PFSK-1 (cell line): ENCODE results near the gene C11orf91.

Experiments used
- POLR2AphosphoS5 ChIP-seq: IDR thresholded peaks from 2 replicates; pipeline ENCODE4 v1.6.1; 2012; ENCODE audit warnings: low read depth, mild to moderate bottlenecking, control low read depth, low read length, moderate library complexity
- TAF1 ChIP-seq: IDR thresholded peaks from 2 replicates; pipeline ENCODE4 v1.6.1; 2012; ENCODE audit warnings: low read length, control low read depth, borderline replicate concordance; ENCODE audit not compliant: insufficient read depth
- TF ChIP-seq, protein P1 (sequence below), 2 experiments: IDR thresholded peaks; 2 replicates each; pipeline versions ENCODE4 v1.6.1 to v1.8.0; 2011 to 2012; ENCODE audit warnings: low read depth in 2 of 2, low read length in 2 of 2, control low read depth in 1 of 2, inconsistent platforms in 1 of 2, mild to moderate bottlenecking in 1 of 2, moderate library complexity in 1 of 2; ENCODE audit not compliant: insufficient read depth in 1 of 2

DNA sequence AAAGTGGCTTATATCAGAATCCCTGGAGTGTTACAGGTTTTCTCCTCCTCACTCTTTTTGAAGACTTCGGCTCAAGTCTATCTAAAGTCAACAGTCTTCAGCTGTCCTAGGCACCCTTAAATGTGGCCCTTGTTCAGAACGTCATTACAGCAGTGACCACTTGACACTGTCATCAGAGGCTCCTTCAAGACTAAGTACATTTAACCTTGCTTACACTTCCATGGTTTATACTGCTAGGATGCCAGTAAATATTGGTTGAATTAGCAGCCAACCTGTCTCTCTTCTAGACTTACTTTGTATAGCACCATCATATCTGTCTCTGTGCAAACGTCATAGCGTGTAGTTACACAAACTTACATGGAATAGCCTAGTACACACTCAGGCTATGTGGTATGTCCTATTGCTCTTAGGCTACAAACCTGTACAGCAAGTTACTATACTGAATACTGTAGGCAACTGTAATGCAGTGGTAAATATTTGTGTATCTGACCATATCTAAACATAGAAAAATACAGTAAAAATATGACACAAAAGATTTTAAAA, 13.3 kb upstream of the C11orf91 start:
- TF ChIP-seq POLR2AphosphoS5 (no peak), TAF1 (no peak)
- TF ChIP-seq, protein P1, sequence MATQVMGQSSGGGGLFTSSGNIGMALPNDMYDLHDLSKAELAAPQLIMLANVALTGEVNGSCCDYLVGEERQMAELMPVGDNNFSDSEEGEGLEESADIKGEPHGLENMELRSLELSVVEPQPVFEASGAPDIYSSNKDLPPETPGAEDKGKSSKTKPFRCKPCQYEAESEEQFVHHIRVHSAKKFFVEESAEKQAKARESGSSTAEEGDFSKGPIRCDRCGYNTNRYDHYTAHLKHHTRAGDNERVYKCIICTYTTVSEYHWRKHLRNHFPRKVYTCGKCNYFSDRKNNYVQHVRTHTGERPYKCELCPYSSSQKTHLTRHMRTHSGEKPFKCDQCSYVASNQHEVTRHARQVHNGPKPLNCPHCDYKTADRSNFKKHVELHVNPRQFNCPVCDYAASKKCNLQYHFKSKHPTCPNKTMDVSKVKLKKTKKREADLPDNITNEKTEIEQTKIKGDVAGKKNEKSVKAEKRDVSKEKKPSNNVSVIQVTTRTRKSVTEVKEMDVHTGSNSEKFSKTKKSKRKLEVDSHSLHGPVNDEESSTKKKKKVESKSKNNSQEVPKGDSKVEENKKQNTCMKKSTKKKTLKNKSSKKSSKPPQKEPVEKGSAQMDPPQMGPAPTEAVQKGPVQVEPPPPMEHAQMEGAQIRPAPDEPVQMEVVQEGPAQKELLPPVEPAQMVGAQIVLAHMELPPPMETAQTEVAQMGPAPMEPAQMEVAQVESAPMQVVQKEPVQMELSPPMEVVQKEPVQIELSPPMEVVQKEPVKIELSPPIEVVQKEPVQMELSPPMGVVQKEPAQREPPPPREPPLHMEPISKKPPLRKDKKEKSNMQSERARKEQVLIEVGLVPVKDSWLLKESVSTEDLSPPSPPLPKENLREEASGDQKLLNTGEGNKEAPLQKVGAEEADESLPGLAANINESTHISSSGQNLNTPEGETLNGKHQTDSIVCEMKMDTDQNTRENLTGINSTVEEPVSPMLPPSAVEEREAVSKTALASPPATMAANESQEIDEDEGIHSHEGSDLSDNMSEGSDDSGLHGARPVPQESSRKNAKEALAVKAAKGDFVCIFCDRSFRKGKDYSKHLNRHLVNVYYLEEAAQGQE (IDR thresholded peaks at IDR 0.05; ENCODE audit: insufficient read depth in 1 of 2, low read depth in 2 of 2, low read length in 2 of 2): no peak
